GM12891 (cell line): ENCODE measurements around the gene LMO1.

Experiments used
- DNase-seq: peaks from one replicate; pipeline ENCODE4 v3.0.0; 2011; ENCODE audit warnings: low spot score; ENCODE audit not compliant: insufficient read length
- FAIRE-seq: peaks from 2 replicates; lab custom pipeline; 2011; peaks lifted over from hg19 to GRCh38; lab: Jason Lieb, UNC
- PAX5 ChIP-seq: IDR thresholded peaks from 2 replicates; pipeline ENCODE4 v1.6.1; 2011; ENCODE audit warnings: low read length, moderate library complexity, mild to moderate bottlenecking; ENCODE audit not compliant: insufficient read depth, severe bottlenecking
- POLR2A ChIP-seq: IDR thresholded peaks from 2 replicates; pipeline ENCODE4 v1.6.1; 2011; ENCODE audit warnings: low read depth, low read length, control low read depth
- POLR2AphosphoS5 ChIP-seq: IDR thresholded peaks from 2 replicates; pipeline ENCODE4 v1.6.1; 2011; ENCODE audit warnings: low read depth, low read length, control low read depth
- POU2F2 ChIP-seq: IDR thresholded peaks from 2 replicates; pipeline ENCODE4 v1.6.1; 2011; ENCODE audit warnings: low read depth, mild to moderate bottlenecking, control low read depth, low read length, moderate library complexity
- SPI1 ChIP-seq: IDR thresholded peaks from 2 replicates; pipeline ENCODE4 v1.6.1; 2011; ENCODE audit warnings: low read depth, low read length, control low read depth
- TAF1 ChIP-seq: IDR thresholded peaks from 2 replicates; pipeline ENCODE4 v1.6.1; 2011; ENCODE audit warnings: low read depth, low read length, control low read depth

The LMO1 gene

DNA sequence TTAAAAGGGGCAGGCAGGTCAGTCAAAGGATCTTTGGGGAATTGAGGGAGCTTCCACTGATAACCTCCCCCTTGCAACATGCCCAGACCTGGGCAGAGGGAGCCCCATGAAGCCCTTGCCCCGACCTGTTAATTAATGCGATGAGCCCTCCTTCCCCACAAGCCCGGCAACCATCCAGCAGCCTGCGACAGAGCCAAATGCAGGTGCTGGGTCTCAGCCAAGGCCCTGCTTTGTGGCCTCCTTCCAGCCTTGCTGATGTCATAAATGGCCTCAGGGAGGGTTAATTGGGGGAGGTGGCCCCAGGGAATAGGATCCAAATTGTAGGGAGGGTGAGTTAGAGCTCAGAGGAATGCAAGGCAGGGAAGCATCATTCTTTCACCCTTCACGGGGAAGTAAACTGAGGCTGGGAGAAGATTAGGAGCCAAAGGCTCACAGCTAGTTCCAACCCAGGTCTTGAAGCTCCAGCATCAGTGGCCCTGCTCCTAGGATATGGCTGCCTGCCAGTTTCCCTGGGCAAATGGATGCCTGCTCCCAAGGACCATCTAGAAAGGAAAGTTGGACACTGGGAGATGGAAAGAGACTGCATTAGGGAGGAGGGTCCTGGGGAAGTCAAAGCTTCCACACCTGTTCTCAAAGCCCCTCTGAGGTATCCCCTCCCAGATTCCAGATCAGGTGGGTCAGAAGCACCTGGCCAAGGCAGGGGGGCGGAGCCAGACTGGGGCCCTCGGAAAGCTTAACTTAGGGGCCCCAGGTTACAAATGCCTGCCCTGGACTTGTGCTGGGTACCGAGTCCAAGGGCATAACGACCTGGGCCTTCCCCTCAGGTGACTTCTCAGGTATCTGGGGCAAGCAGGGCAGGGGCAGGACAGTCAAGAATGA lies 34.1 kb downstream of the LMO1 start:
- DNase-seq (no peak), FAIRE-seq (no peak)
- TF ChIP-seq POLR2AphosphoS5 = no peak
- no peak for TF ChIP-seq PAX5
- TF ChIP-seq TAF1 = no peak
- TF ChIP-seq POU2F2 = no peak

- TF ChIP-seq POLR2A (no peak), POLR2AphosphoS5 (no peak), SPI1 (no peak), PAX5 (no peak), TAF1 (no peak)
- FAIRE-seq = no peak
- no peak for DNase-seq
Measured at GRCh38 chr11:8228231-8228630, 35.4 kb downstream of the LMO1 start.

GRCh38 chr11:8227156-8228152 lies 36.2 kb downstream of the LMO1 start:
- TF ChIP-seq POLR2A = no peak
- no peak for FAIRE-seq
- no peak for DNase-seq

DNA sequence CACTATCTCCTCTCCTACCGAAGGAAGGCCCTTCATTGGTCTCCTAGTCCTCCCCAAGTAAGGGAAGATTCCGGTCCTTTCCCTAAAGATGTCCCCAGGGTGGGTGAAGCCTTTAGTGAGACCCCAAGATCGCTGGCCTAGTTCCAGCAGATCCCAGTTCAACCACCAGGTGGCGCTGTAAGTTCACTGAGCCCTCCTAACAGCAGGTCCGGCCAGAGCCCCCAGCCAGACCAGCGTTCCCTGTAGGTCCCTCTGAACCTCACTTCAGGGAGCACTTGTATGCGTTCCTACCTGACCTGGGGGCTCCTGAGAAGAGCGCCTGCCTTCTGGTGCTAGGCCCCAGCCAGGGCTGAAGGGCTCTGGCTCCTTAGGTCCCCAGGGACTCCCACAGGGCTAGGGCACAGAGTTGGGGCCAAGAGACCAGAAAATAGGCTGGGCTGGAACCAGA lies 38.1 kb downstream of the LMO1 start:
- FAIRE-seq (peak; percentile 85), DNase-seq (peak; percentile 88)
- TF ChIP-seq POLR2AphosphoS5 = no peak
- no peak for TF ChIP-seq POLR2A
- no peak for TF ChIP-seq TAF1
- no peak for TF ChIP-seq POU2F2
- TF ChIP-seq SPI1 = no peak
- no peak for TF ChIP-seq PAX5

DNA sequence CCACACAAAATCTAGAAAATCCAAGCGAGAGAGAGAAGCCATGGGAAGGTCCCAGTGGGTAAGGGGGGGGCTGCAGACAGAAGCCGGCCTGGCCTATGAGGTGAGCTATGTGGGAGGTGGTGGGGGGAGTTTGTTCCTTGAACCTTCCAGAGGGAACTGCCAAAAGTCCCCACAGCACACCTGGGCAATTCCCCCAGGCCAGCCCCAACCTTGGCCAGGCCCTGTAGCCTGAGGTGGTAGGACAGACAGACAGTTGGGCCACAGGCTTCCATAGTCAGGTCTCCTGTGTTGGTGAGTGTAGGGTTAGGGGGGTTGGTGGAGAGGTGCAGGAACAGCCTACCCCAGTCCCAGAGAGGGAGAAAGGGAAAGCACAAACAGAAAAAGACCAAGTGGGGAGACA lies 39.0 kb downstream of the LMO1 start:
- FAIRE-seq = no peak
- no peak for DNase-seq
- no peak for TF ChIP-seq POLR2AphosphoS5
- no peak for TF ChIP-seq TAF1
- TF ChIP-seq POU2F2 = no peak
- no peak for TF ChIP-seq SPI1
- no peak for TF ChIP-seq PAX5

DNA sequence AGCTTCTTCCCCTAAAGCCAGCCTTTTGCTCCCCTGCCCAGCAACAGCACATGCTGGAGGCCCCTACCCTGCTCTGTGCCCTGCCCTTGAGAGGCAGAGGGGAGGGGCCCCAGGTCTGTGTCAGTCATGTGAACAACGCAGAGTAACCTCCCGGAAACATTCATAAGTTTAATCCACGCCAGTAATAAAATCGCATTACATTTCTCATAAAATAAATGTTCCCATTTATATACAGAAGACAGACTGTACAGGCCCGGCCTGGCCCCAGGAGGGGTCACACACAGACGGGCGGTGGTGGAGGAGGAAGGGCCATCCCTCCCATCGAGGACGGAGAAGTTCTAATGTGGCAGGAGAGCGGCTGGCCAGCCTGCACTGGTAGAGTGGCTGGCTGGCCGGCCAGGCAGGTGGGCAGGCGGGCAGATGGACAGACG lies 39.5 kb downstream of the LMO1 start:
- TF ChIP-seq POU2F2 (no peak), PAX5 (no peak), SPI1 (no peak), POLR2AphosphoS5 (no peak), POLR2A (no peak), TAF1 (no peak)
- DNase-seq = no peak
- FAIRE-seq = no peak

- no peak for TF ChIP-seq POLR2A
- TF ChIP-seq SPI1 = no peak
- TF ChIP-seq POU2F2 = no peak
- no peak for TF ChIP-seq POLR2AphosphoS5
- TF ChIP-seq TAF1 = no peak
- TF ChIP-seq PAX5 = no peak
- DNase-seq (no peak), FAIRE-seq (no peak)
Measured at GRCh38 chr11:8223513-8223900, 40.2 kb downstream of the LMO1 start.

GRCh38 chr11:8222820-8223512 lies 40.7 kb downstream of the LMO1 start:
- DNase-seq (no peak), FAIRE-seq (no peak)
- no peak for TF ChIP-seq POU2F2
- no peak for TF ChIP-seq POLR2AphosphoS5
- TF ChIP-seq POLR2A = no peak
- no peak for TF ChIP-seq TAF1
- TF ChIP-seq PAX5 = no peak
- TF ChIP-seq SPI1 = no peak

GRCh38 chr11:8221917-8222495 lies 41.7 kb downstream of the LMO1 start:
- TF ChIP-seq TAF1 (no peak), PAX5 (no peak), SPI1 (no peak), POLR2AphosphoS5 (no peak), POLR2A (no peak), POU2F2 (no peak)
- no peak for DNase-seq
- no peak for FAIRE-seq
